Spleen (tissue), 13 donors: ENCODE measurements around the gene MCUB. TPM values are rescaled to one million over a fixed set of nuclear protein-coding genes. Genes with fewer than 3 reads are reported as not detected.
"Not testable (repeated sequence)": the region's sequence is repeated elsewhere in the genome, so short reads cannot be mapped to it uniquely, and the experiment has no call there.

ENCODE experiments used
- DNase-seq: peaks from one replicate; pipeline ENCODE4 v3.0.0-alpha.2; 2020
- H3K27ac ChIP-seq, 8 donors: fragments of 200-600 bp; sonication (generic) in 7 of 8; 1 replicate in 4 of 8; 2 replicates in 4 of 8; pipeline versions ENCODE4 v1.5.0 to v1.8.0; 2016 to 2021; ENCODE audit warnings: inconsistent platforms in 4 of 8, mild to moderate bottlenecking in 4 of 8, moderate library complexity in 1 of 8
- H3K27me3 ChIP-seq, 7 donors: fragments of 200-600 bp; sonication (generic) in 6 of 7; replicated peaks in 1 of 7; 1 replicate in 4 of 7; 2 replicates in 3 of 7; pipeline versions ENCODE4 v1.5.0 to v1.8.0; 2016 to 2021; ENCODE audit warnings: inconsistent platforms in 3 of 7, mild to moderate bottlenecking in 1 of 7
- H3K36me3 ChIP-seq, 6 donors: fragments of 200-600 bp; sonication (generic) in 5 of 6; 1 replicate in 4 of 6; 2 replicates in 2 of 6; pipeline versions ENCODE4 v1.5.0 to v1.8.0; 2016 to 2021; ENCODE audit warnings: inconsistent platforms in 2 of 6
- H3K4me1 ChIP-seq, 6 donors: fragments of 200-600 bp; sonication (generic) in 5 of 6; 1 replicate in 3 of 6; 2 replicates in 3 of 6; pipeline versions ENCODE4 v1.5.0 to v1.8.0; 2016 to 2021; ENCODE audit warnings: inconsistent platforms in 3 of 6
- H3K4me3 ChIP-seq, 8 donors: fragments of 200-600 bp; sonication (generic) in 7 of 8; 1 replicate in 4 of 8; 2 replicates in 4 of 8; pipeline versions ENCODE4 v1.5.0 to v1.8.0; 2016 to 2021; ENCODE audit warnings: inconsistent platforms in 4 of 8, mild to moderate bottlenecking in 4 of 8, moderate library complexity in 2 of 8
- H3K9me3 ChIP-seq, 8 donors: fragments of 200-600 bp; sonication (generic) in 7 of 8; 1 replicate in 4 of 8; 2 replicates in 4 of 8; pipeline versions ENCODE4 v1.5.0 to v1.8.0; 2016 to 2021; ENCODE audit warnings: inconsistent platforms in 4 of 8
- CTCF ChIP-seq, 11 experiments: fragments of 200-600 bp in 7 of 11; fragments of 450-650 bp in 4 of 11; sonication (generic) in 4 of 11; IDR thresholded peaks in 8 of 11; conservative IDR thresholded peaks in 3 of 11; 1 replicate in 7 of 11; 2 replicates in 4 of 11; pipeline versions ENCODE4 v1.4.0 to v1.8.0; 2016 to 2021; ENCODE audit warnings: antibody characterized with exemption in 11 of 11, inconsistent platforms in 4 of 11, mild to moderate bottlenecking in 1 of 11
- POLR2A ChIP-seq, 3 donors: fragments of 450-650 bp; IDR thresholded peaks; one replicate each; pipeline ENCODE4 v1.5.1; 2017; ENCODE audit warnings: antibody characterized with exemption in 3 of 3, mild to moderate bottlenecking in 1 of 3
- POLR2AphosphoS5 ChIP-seq, 3 donors: sonication (generic); formaldehyde crosslinking; IDR thresholded peaks; one replicate each; pipeline ENCODE4 v1.5.1; 2017; ENCODE audit warnings: antibody characterized with exemption in 3 of 3
- WGBS, 5 donors: extraction: QIAGEN DNeasy Blood & Tissue Kit in 3 of 5; methylation state at CpG; one replicate each; pipeline versions ENCODE4 v1.1.5 to v1.1.7; 2013 to 2018; 5-methylcytosine and 5-hydroxymethylcytosine counted together
- intact Hi-C: fragments of 100-400 bp; cut with DNase I; formaldehyde crosslinking; loops from one replicate; pipeline ENCODE4 v1.15.0; 2023; ENCODE audit warnings: low total_unique reads
- long read RNA-seq, 2 donors: transcript quantifications; one replicate each; lab custom pipeline, GENCODE V29; 2026
- polyA plus RNA-seq, 3 donors: library from polyadenylated mRNA; stranded (reverse); fragments of 200-250 nt; gene quantifications; one replicate each; pipeline ENCODE4 v1.2.1, GENCODE V29; 2013
- total RNA-seq, 7 donors: library from RNA; depleted of rRNA in 3 of 7; stranded (reverse); fragments of >200 nt in 3 of 7; fragmentation: NEBNext Ultra II Directional in 4 of 7; extraction: Animal tissue kit (Norgen Biotek cat#: 25700) in 4 of 7; gene quantifications; one replicate each; pipeline versions ENCODE4 v1.1.0 to v1.2.1, GENCODE V29; 2016 to 2021
- donor health status: healthy with polysubstance abuse.
- donor health status: DM: no; HTN: no; CAD: no; lungs with moderate emphysema.
- donor health status: DM: no; HTN: no; CAD: no.
- donor health status: Bipolar disorder and iron deficiency.
- donor health status: healthy.
- donor health status: DM: no; HTN: no; CAD: no.
- donor health status: DM: yes; HTN: yes; CAD: no.

MCUB gene
- total RNA-seq (10 to 100 TPM; 22.1 to 65.5 (median 29.2) TPM), polyA plus RNA-seq (10 to 100 TPM; 17.0 to 31.6 (median 22.7) TPM)
- long read RNA-seq, donor 1, transcript MCUB-201 (8 exons, 2,278 nt) = major isoform, 13 of 15 reads
- long read RNA-seq, donor 1, partial matches to known transcripts = 0 of 15 reads
- long read RNA-seq, donor 1, other reads (novel, unspliced or antisense) = 0 of 15 reads
- long read RNA-seq, donor 2, transcript MCUB-201 (8 exons, 2,278 nt) = major isoform, 9 of 12 reads
- long read RNA-seq, donor 2, partial matches to known transcripts = 0 of 12 reads
- long read RNA-seq, donor 2, other reads (novel, unspliced or antisense) = 0 of 12 reads

GRCh38 chr4:109559983-109560686 is at the start of gene MCUB:
TSS of gene MCUB (plus strand) at chr4:109560246. CDS start at chr4:109560338, 92 bp downstream.
- Histone ChIP-seq H3K27me3 (peaks cover 0 to 14% (median 0%) of the 10 kb centered on the region in 7 donors), H3K9me3 (peaks cover 0 to 13% (median 5%) of the 10 kb centered on the region in 8 donors), H3K27ac (peak within 1 kb of the TSS; percentile 88 to 95 (median 94)), H3K4me3 (peak within 1 kb of the TSS; percentile 65 to 92 (median 86)), H3K36me3 (no peaks in the 10 kb centered on the region), H3K4me1 (peaks cover 9 to 63% (median 30%) of the 10 kb centered on the region in 6 donors)
- peak; percentile 97 for DNase-seq
- peak in 1 of 3 donors; percentile 80 for TF ChIP-seq POLR2A (IDR thresholded peaks at IDR 0.05)
- peak; percentile 88 to 94 (median 93) for TF ChIP-seq POLR2AphosphoS5 (IDR thresholded peaks at IDR 0.05)
- peak in 3 of 11 experiments; percentile 27 to 32 (median 28) for TF ChIP-seq CTCF (IDR thresholded peaks at IDR 0.05 in 8 of 11, conservative IDR thresholded peaks at IDR 0.05 in 3 of 11)
- intact Hi-C loops = loop anchor here (10.0 kb wide), 1 partner anchor 145 kb away; the partner anchor contains the start of gene CASP6
- 0 to 1% (median 0%) methylated on average over 35 to 73 of the region's 73 CpGs for WGBS, 5 donors

- Histone ChIP-seq H3K4me3 (no peak overlapping the region), H3K27ac (no peak overlapping the region), H3K4me1 (no peaks in the 10 kb centered on the region), H3K27me3 (no peaks in the 10 kb centered on the region), H3K9me3 (no peaks in the 10 kb centered on the region), H3K36me3 (peaks cover 0 to 100% (median 51%) of the 10 kb centered on the region in 6 donors)
- intact Hi-C loops = no loop called here
- TF ChIP-seq POLR2A (IDR thresholded peaks at IDR 0.05) = no peak
- no peak for TF ChIP-seq POLR2AphosphoS5 (IDR thresholded peaks at IDR 0.05)
- no peak for TF ChIP-seq CTCF (IDR thresholded peaks at IDR 0.05 in 8 of 11, conservative IDR thresholded peaks at IDR 0.05 in 3 of 11)
- DNase-seq = no peak
- 83 to 89% (median 85%) methylated on average over 2 of the region's 2 CpGs for WGBS, 5 donors
These were observed 49.4 kb upstream of the MCUB start for GRCh38 chr4:109510687-109511086.

GRCh38 chr4:109511414-109511813 is 48.6 kb upstream of the MCUB start:
- Histone ChIP-seq H3K4me3 (no peak overlapping the region), H3K36me3 (peaks cover 0 to 100% (median 50%) of the 10 kb centered on the region in 6 donors), H3K9me3 (no peaks in the 10 kb centered on the region), H3K27ac (no peak overlapping the region), H3K27me3 (no peaks in the 10 kb centered on the region), H3K4me1 (no peaks in the 10 kb centered on the region)
- WGBS, 5 donors = 76 to 89% (median 84%) methylated on average over 2 of the region's 2 CpGs
- TF ChIP-seq POLR2A (IDR thresholded peaks at IDR 0.05) (no peak), POLR2AphosphoS5 (IDR thresholded peaks at IDR 0.05) (no peak), CTCF (IDR thresholded peaks at IDR 0.05 in 8 of 11, conservative IDR thresholded peaks at IDR 0.05 in 3 of 11) (no peak)
- no peak for DNase-seq
- intact Hi-C loops = no loop called here

GRCh38 chr4:109513368-109513767 is 46.7 kb upstream of the MCUB start:
- H3K36me3 ChIP-seq = peaks cover 0 to 100% (median 52%) of the 10 kb centered on the region in 6 donors
- H3K9me3 ChIP-seq, H3K4me3 ChIP-seq, H3K27ac ChIP-seq, H3K4me1 ChIP-seq, DNase-seq, H3K27me3 ChIP-seq, intact Hi-C loops: not testable (repeated sequence)
- WGBS, 5 donors = 93 to 98% (median 98%) methylated on average over 12 of the region's 12 CpGs
